DND-41 (cell line): ENCODE results near the gene MYO18B.

ENCODE experiments used
- EZH2 ChIP-seq: IDR thresholded peaks from 3 replicates; pipeline ENCODE4 v1.6.1; 2012; ENCODE audit warnings: borderline replicate concordance, low read depth, mild to moderate bottlenecking, moderate library complexity, low read length, inconsistent platforms; ENCODE audit not compliant: severe bottlenecking
- TF ChIP-seq, protein P1 (sequence below): IDR thresholded peaks from 2 replicates; pipeline ENCODE4 v1.5.1; 2012; ENCODE audit warnings: borderline replicate concordance, low read length, moderate library complexity, mild to moderate bottlenecking; ENCODE audit not compliant: poor library complexity, severe bottlenecking; ENCODE audit errors: extremely low read depth

- no peak for TF ChIP-seq EZH2
- TF ChIP-seq, protein P1, sequence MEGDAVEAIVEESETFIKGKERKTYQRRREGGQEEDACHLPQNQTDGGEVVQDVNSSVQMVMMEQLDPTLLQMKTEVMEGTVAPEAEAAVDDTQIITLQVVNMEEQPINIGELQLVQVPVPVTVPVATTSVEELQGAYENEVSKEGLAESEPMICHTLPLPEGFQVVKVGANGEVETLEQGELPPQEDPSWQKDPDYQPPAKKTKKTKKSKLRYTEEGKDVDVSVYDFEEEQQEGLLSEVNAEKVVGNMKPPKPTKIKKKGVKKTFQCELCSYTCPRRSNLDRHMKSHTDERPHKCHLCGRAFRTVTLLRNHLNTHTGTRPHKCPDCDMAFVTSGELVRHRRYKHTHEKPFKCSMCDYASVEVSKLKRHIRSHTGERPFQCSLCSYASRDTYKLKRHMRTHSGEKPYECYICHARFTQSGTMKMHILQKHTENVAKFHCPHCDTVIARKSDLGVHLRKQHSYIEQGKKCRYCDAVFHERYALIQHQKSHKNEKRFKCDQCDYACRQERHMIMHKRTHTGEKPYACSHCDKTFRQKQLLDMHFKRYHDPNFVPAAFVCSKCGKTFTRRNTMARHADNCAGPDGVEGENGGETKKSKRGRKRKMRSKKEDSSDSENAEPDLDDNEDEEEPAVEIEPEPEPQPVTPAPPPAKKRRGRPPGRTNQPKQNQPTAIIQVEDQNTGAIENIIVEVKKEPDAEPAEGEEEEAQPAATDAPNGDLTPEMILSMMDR, result no peak
These were observed 262.5 kb downstream of the MYO18B start for GRCh38 chr22:26004477-26004876.
